Measurements from ENCODE around the gene MBD6. TPM values are rescaled to one million over a fixed set of nuclear protein-coding genes. Genes with fewer than 3 reads are reported as not detected.

MBD6 gene
- total and polyA plus RNA-seq, 7 donors = 11.6 to 52.9 (median 29.5) TPM

GRCh38 chr12:57518176-57518919 is 4.3 kb upstream of the MBD6 start:
- intact Hi-C loops (cut with DNase I) = no loop called here
- H3K27ac ChIP-seq = peak overlapping the region; percentile 100
- no peak for TF ChIP-seq CTCF (IDR thresholded peaks at IDR 0.05)
- ATAC-seq (no peak), DNase-seq (no peak)
- H3K27me3 ChIP-seq (ENCODE audit: insufficient read depth in 3 of 3, low read length in 2 of 3) = no peaks in the 10 kb centered on the region
- H3K4me1 ChIP-seq = peaks cover 35% of the 10 kb centered on the region
- peaks cover 11 to 48% of the 10 kb centered on the region in 2 donors for H3K36me3 ChIP-seq (ENCODE audit: insufficient read depth in 1 of 2, low read depth in 1 of 2)
- peak overlapping the region; percentile 96 for H3K4me3 ChIP-seq
- WGBS, 3 donors = 23 to 55% (median 29%) methylated on average over 8 of the region's 8 CpGs
- no peaks in the 10 kb centered on the region for H3K9me3 ChIP-seq

- DNase-seq = peak; percentile 55 to 76
- peaks cover 11 to 43% of the 10 kb centered on the region in 2 donors for H3K36me3 ChIP-seq (ENCODE audit: insufficient read depth in 1 of 2, low read depth in 1 of 2)
- WGBS, 3 donors = 14 to 27% (median 17%) methylated on average over 7 of the region's 7 CpGs
- intact Hi-C loops (cut with DNase I) = no loop called here
- peak overlapping the region; percentile 100 for H3K27ac ChIP-seq
- peaks cover 42% of the 10 kb centered on the region for H3K4me1 ChIP-seq
- no peaks in the 10 kb centered on the region for H3K27me3 ChIP-seq (ENCODE audit: insufficient read depth in 3 of 3, low read length in 2 of 3)
- peak overlapping the region; percentile 96 for H3K4me3 ChIP-seq
- no peaks in the 10 kb centered on the region for H3K9me3 ChIP-seq
- no peak for ATAC-seq
- TF ChIP-seq CTCF (IDR thresholded peaks at IDR 0.05) = no peak
These were observed 3.5 kb upstream of the MBD6 start for GRCh38 chr12:57518920-57519795.

- peaks cover 11 to 43% of the 10 kb centered on the region in 2 donors for H3K36me3 ChIP-seq (ENCODE audit: insufficient read depth in 1 of 2, low read depth in 1 of 2)
- H3K27ac ChIP-seq = peak overlapping the region; percentile 100
- H3K4me1 ChIP-seq = peaks cover 47% of the 10 kb centered on the region
- DNase-seq = no peak
- H3K9me3 ChIP-seq = no peaks in the 10 kb centered on the region
- no peak for TF ChIP-seq CTCF (IDR thresholded peaks at IDR 0.05)
- ATAC-seq = no peak
- 0% methylated on average over 8 of the region's 8 CpGs for WGBS, 3 donors
- peak overlapping the region; percentile 96 for H3K4me3 ChIP-seq
- intact Hi-C loops (cut with DNase I) = loop anchor here in 1 of 2 donors (5.0 kb wide), 1 partner anchor 32 kb away; the partner anchor contains the start of gene MARS1
- no peaks in the 10 kb centered on the region for H3K27me3 ChIP-seq (ENCODE audit: insufficient read depth in 3 of 3, low read length in 2 of 3)
These were observed 2.9 kb upstream of the MBD6 start for GRCh38 chr12:57519796-57520052.

- intact Hi-C loops (cut with DNase I) = loop anchor here in 1 of 2 donors (5.0 kb wide), 1 partner anchor 33 kb away; the partner anchor contains the start of gene MARS1
- H3K4me3 ChIP-seq = peak within 1 kb of the TSS; percentile 96
- peaks cover 11 to 43% of the 10 kb centered on the region in 2 donors for H3K36me3 ChIP-seq (ENCODE audit: insufficient read depth in 1 of 2, low read depth in 1 of 2)
- WGBS, 3 donors = 1% methylated on average over 41 to 52 of the region's 52 CpGs
- ATAC-seq (peak; percentile 81 to 85 (median 82)), DNase-seq (peak; percentile 100)
- no peak for TF ChIP-seq CTCF (IDR thresholded peaks at IDR 0.05)
- no peaks in the 10 kb centered on the region for H3K27me3 ChIP-seq (ENCODE audit: insufficient read depth in 3 of 3, low read length in 2 of 3)
- no peaks in the 10 kb centered on the region for H3K9me3 ChIP-seq
- peak within 1 kb of the TSS; percentile 100 for H3K27ac ChIP-seq
- H3K4me1 ChIP-seq = peaks cover 50% of the 10 kb centered on the region
These were observed 2.4 kb upstream of the MBD6 start, which contains the start of gene DDIT3 for GRCh38 chr12:57520053-57520818. Gene DDIT3, minus strand, starts transcription at chr12:57520514. Its CDS starts 3,108 bp downstream, at chr12:57517406.
